GM06990 (cell line): ENCODE data around the gene ACOT11.

ENCODE experiments used
- DNase-seq: peaks from one replicate; pipeline ENCODE4 v3.0.0-alpha.2; 2011; ENCODE audit not compliant: insufficient read length; ENCODE audit errors: extremely low read depth
- H3K27me3 ChIP-seq: replicated peaks from 2 replicates; pipeline ENCODE4 v1.6.0; 2011; ENCODE audit warnings: low read length; ENCODE audit not compliant: control insufficient read depth, insufficient read depth
- H3K36me3 ChIP-seq: 2 replicates; pipeline ENCODE4 v1.5.1; 2011; ENCODE audit warnings: low read length; ENCODE audit not compliant: control insufficient read depth, insufficient read depth
- H3K4me3 ChIP-seq: replicated peaks from 2 replicates; pipeline ENCODE4 v1.5.1; 2011; ENCODE audit warnings: low read depth, mild to moderate bottlenecking, control low read depth, low read length
- TF ChIP-seq, protein P1 (sequence below): IDR thresholded peaks from 2 replicates; pipeline ENCODE4 v1.5.1; 2011; ENCODE audit warnings: low read length, control low read depth, mild to moderate bottlenecking, inconsistent platforms; ENCODE audit not compliant: insufficient read depth, poor library complexity, severe bottlenecking

The ACOT11 gene

DNA sequence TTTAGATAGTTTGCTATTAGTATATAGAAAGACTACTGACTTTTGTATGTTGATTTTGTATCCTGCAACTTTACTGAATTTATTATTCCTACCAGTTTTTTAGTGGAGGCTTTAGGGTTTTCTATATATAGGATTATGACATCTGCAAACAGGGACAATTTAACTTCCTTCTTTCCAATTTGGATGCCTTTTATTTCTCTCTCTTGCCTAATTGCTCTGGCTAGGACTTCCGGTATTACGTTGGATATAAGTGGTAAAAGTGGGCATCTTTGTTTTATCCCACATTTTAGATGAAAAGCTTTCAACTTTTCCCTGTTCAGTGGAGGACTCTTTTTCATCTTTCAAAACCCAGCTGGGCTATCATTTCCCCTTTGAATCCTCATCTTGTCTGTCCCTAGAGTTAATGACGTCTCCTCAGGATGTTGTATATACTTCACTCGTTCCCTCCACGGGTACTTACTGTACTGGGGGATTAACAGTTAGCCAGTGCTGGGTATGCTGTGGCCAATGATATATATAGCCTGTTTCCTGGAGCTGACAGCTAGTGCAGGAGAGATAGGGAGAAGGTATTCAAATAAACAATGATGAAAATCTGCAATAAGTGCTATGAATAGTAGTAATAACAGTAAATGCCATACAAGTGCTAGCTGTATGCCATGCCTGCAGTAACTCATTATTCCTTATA, 9.8 kb downstream of the ACOT11 start:
- no peak for DNase-seq
- Histone ChIP-seq H3K27me3 (no peaks in the 10 kb centered on the region; the same call in 1 of the 2 replicates), H3K36me3 (no peaks in the 10 kb centered on the region), H3K4me3 (no peak overlapping the region)
- TF ChIP-seq, protein P1, sequence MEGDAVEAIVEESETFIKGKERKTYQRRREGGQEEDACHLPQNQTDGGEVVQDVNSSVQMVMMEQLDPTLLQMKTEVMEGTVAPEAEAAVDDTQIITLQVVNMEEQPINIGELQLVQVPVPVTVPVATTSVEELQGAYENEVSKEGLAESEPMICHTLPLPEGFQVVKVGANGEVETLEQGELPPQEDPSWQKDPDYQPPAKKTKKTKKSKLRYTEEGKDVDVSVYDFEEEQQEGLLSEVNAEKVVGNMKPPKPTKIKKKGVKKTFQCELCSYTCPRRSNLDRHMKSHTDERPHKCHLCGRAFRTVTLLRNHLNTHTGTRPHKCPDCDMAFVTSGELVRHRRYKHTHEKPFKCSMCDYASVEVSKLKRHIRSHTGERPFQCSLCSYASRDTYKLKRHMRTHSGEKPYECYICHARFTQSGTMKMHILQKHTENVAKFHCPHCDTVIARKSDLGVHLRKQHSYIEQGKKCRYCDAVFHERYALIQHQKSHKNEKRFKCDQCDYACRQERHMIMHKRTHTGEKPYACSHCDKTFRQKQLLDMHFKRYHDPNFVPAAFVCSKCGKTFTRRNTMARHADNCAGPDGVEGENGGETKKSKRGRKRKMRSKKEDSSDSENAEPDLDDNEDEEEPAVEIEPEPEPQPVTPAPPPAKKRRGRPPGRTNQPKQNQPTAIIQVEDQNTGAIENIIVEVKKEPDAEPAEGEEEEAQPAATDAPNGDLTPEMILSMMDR, result no peak

DNA sequence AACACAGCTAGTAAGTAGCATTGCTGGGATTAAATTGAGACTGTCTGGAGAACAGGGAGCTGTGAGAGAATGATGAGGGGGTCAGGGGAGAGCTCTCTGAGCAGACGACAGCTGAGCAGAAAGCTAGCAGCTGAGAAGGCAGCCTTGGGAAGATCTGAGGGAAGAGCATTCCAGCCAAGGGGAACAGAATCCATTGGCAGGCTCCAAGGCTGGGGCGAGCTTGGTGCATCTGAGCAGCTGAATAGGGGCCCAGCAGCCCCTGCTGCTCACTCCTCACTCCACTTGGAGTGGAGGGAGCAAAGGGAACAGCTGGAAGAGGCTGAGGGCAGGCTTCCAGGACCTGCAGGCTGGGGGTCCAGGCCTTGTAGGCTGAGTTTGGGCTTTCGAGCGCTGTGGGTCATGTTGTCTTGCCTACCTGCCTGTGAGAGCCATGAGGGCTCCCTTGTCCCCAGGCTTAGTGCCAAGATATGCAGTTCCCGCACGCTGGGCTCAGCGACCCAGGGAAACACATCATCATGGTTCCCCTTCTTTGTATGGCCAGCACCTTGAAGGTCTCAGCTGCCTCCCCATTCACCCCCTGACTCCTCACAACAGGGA, 10.5 kb downstream of the ACOT11 start:
- H3K4me3 ChIP-seq, result no peak overlapping the region
- TF ChIP-seq, protein P1, result no peak
- no peaks in the 10 kb centered on the region for H3K36me3 ChIP-seq
- H3K27me3 ChIP-seq, result no peaks in the 10 kb centered on the region; the same call in 1 of the 2 replicates
- no peak for DNase-seq

DNA sequence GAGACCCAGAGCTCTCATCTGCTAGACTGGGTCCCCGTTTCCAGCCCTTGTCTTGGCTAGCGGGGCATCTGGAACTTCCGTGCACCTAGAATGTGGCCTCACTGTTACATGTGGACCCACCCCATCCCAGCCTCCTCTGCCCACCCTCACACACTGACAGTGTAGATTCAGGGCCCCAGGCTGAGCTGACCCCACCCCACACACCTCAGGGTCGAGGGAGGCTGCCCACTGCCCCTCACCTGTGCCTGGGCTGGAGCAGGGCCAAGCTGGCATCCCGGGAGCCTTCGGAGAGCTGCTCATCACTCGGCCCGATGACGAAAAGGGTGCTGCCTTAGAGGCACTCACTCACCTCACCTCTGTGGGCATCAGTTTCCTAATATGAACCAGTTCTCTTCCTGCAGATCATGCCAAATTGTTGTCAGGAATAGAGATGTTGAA, 11.1 kb downstream of the ACOT11 start:
- H3K4me3 ChIP-seq, result no peak overlapping the region
- H3K27me3 ChIP-seq, result no peaks in the 10 kb centered on the region; the same call in 1 of the 2 replicates
- TF ChIP-seq, protein P1, result no peak
- no peaks in the 10 kb centered on the region for H3K36me3 ChIP-seq
- no peak for DNase-seq

DNA sequence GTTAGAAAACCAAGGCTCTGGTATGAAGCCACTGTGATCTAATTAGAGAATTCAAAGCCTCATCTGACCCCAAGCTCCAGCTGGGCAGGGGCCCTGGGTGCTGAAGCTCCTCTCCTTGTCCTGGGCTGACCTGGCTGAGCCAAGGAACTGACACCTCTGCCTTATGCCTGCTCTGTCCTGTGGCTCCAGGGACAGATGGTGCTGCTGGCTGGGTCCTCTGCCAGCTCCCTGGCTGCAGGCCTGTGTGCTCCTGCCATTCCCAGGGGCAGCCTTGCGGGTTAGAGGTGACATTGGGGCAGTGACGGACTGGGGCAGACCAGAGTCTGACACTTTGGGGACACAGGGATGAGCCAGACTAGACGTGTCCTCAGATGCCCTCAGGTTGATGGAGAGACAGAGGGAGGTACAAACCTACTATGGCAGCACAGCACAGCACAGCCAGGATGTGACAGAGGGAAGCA, 11.8 kb downstream of the ACOT11 start:
- H3K4me3 ChIP-seq, result no peak overlapping the region
- H3K36me3 ChIP-seq, result no peaks in the 10 kb centered on the region
- no peak for DNase-seq
- TF ChIP-seq, protein P1, result no peak
- no peaks in the 10 kb centered on the region; the same call in 1 of the 2 replicates for H3K27me3 ChIP-seq

DNA sequence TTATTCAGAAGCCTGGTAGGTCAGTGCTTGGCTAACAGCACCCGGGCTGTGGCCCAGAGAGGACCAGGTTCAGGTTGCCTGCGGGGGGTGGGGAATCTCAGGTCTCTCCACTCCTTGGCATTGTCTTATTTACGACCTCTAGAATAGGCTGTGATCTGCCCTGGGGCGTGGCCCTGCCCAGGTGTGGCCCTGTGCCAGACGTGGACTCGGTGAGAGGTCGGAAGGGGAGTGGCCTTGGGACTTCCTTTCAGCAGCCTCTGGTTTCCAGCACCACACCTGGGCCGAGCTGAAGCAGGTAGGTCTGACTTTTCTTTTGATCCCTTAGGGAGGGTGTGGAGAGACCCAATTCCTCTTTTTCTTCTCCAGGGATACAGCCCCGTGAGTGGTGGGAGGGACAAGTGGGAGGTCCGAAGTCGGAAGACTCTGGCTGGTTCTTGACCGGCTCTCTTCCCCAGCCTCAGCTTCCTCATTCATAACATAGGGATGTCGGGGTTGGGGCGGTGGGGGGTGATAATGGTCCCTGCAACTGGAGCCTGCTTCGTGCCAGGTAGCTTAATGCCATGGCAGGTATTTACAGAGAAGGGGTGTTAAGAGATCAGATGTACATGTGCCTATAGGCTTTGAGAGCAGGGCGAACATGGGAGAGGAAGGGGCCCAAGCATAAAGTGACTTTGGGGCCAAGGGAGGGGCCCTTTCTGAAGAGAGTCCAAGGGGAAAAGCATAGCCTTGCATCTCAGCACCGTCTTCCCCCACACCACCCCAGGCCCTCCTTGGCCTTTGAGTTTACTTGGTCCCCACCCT, 16.5 kb downstream of the ACOT11 start:
- Histone ChIP-seq H3K4me3 (no peak overlapping the region), H3K27me3 (no peaks in the 10 kb centered on the region), H3K36me3 (no peaks in the 10 kb centered on the region)
- TF ChIP-seq, protein P1, result no peak
- no peak for DNase-seq
